BE2C (cell line): ENCODE measurements around the gene VMAC.
"Not testable (repeated sequence)": the region's sequence is repeated elsewhere in the genome, so short reads cannot be mapped to it uniquely, and the experiment has no call there.

Experiments used
- DNase-seq: peaks from one replicate; pipeline ENCODE4 v3.0.0-alpha.2; 2020
- H3K27me3 ChIP-seq: fragments of 250-450 bp; sonication (Bioruptor Pico); 2 replicates; pipeline ENCODE4 v1.5.1; 2020; ENCODE audit warnings: mild to moderate bottlenecking
- H3K36me3 ChIP-seq: fragments of 250-450 bp; sonication (Bioruptor Pico); 2 replicates; pipeline ENCODE4 v1.5.1; 2020; ENCODE audit warnings: mild to moderate bottlenecking
- H3K4me1 ChIP-seq: fragments of 250-450 bp; sonication (Bioruptor Pico); 2 replicates; pipeline ENCODE4 v1.5.1; 2020
- H3K4me3 ChIP-seq: 2 replicates; pipeline ENCODE4 v1.5.1; 2011; ENCODE audit warnings: low read depth, low read length
- H3K9me3 ChIP-seq: fragments of 250-450 bp; sonication (Bioruptor Pico); 2 replicates; pipeline ENCODE4 v1.5.1; 2020
- CTCF ChIP-seq: IDR thresholded peaks from 2 replicates; pipeline ENCODE4 v1.5.1; 2012; ENCODE audit warnings: mild to moderate bottlenecking, low read depth, low read length

VMAC gene

GRCh38 chr19:5877427-5877826 is 27.2 kb upstream of the VMAC start:
- H3K36me3 ChIP-seq, result no peaks in the 10 kb centered on the region
- DNase-seq, result no peak
- H3K9me3 ChIP-seq, result no peaks in the 10 kb centered on the region
- no peak overlapping the region for H3K4me3 ChIP-seq
- no peaks in the 10 kb centered on the region; the same call in 1 of the 2 replicates for H3K27me3 ChIP-seq
- no peak for TF ChIP-seq CTCF
- H3K4me1 ChIP-seq, result no peaks in the 10 kb centered on the region

GRCh38 chr19:5877882-5878281 is 26.8 kb upstream of the VMAC start:
- Histone ChIP-seq H3K27me3 (no peaks in the 10 kb centered on the region; the same call in 1 of the 2 replicates), H3K36me3 (no peaks in the 10 kb centered on the region), H3K4me1 (no peaks in the 10 kb centered on the region), H3K9me3 (no peaks in the 10 kb centered on the region), H3K4me3 (no peak overlapping the region)
- no peak for DNase-seq
- no peak for TF ChIP-seq CTCF

DNA sequence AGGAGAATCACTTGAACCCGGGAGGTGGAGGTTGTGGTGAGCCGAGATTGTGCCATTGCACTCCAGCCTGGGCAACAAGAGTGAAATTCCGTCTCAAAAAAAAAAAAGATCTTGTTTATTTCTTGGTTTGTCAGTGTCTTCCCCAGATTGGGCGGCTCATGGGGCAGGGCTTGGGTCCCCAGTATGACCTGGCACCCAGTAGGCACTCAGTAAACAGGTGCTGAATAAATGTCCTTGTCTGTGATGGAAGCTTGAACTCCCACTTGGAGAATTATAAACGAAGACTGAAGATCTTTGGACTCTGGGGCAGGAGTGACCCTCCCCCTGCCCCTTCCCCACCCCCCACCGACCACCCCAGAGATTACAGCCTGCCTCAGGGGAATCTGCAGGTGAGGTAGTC is 24.5 kb upstream of the VMAC start:
- H3K36me3 ChIP-seq, result no peaks in the 10 kb centered on the region
- H3K9me3 ChIP-seq, result no peaks in the 10 kb centered on the region
- H3K4me3 ChIP-seq, result no peak overlapping the region
- no peak for TF ChIP-seq CTCF
- H3K4me1 ChIP-seq, result no peaks in the 10 kb centered on the region
- DNase-seq, result no peak
- H3K27me3 ChIP-seq, result no peaks in the 10 kb centered on the region; the same call in 1 of the 2 replicates

DNA sequence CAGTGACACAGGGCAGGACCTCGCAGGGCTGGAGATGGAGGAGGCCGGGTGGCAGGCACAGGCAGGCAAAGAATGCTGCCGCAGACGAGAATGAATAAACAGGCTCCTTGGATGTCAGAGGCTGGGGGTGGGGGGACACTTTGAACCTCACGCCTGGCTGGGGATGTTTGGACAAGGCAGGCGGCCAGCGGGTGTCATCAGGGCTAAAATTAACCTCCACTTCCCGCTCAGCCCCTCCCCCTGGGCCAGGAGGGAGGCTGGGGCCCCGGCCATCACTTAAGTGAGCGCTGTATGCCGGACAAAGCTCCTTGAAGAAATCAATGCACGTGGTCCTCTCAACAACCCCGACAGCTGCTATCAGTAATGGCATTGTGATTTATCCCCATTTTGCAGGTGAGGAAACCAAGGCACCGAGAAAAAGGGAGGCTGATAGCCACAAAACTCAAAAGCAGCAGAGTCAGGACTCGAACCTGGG is 24.0 kb upstream of the VMAC start:
- Histone ChIP-seq H3K27me3 (no peaks in the 10 kb centered on the region; the same call in 1 of the 2 replicates), H3K36me3 (no peaks in the 10 kb centered on the region), H3K4me3 (no peak overlapping the region), H3K9me3 (no peaks in the 10 kb centered on the region), H3K4me1 (no peaks in the 10 kb centered on the region)
- no peak for DNase-seq
- TF ChIP-seq CTCF, result no peak

GRCh38 chr19:5881543-5882299 is 23.0 kb upstream of the VMAC start:
- Histone ChIP-seq H3K4me3 (no peak overlapping the region), H3K36me3 (no peaks in the 10 kb centered on the region), H3K4me1 (no peaks in the 10 kb centered on the region), H3K27me3 (no peaks in the 10 kb centered on the region; the same call in 1 of the 2 replicates), H3K9me3 (no peaks in the 10 kb centered on the region)
- no peak for TF ChIP-seq CTCF
- DNase-seq, result no peak

- Histone ChIP-seq H3K9me3 (no peaks in the 10 kb centered on the region), H3K36me3 (no peaks in the 10 kb centered on the region), H3K4me3 (no peak overlapping the region), H3K4me1 (no peaks in the 10 kb centered on the region), H3K27me3 (no peaks in the 10 kb centered on the region; the same call in 1 of the 2 replicates)
- TF ChIP-seq CTCF, result no peak
- DNase-seq, result no peak
Observed at GRCh38 chr19:5882421-5882968, 22.2 kb upstream of the VMAC start.

DNA sequence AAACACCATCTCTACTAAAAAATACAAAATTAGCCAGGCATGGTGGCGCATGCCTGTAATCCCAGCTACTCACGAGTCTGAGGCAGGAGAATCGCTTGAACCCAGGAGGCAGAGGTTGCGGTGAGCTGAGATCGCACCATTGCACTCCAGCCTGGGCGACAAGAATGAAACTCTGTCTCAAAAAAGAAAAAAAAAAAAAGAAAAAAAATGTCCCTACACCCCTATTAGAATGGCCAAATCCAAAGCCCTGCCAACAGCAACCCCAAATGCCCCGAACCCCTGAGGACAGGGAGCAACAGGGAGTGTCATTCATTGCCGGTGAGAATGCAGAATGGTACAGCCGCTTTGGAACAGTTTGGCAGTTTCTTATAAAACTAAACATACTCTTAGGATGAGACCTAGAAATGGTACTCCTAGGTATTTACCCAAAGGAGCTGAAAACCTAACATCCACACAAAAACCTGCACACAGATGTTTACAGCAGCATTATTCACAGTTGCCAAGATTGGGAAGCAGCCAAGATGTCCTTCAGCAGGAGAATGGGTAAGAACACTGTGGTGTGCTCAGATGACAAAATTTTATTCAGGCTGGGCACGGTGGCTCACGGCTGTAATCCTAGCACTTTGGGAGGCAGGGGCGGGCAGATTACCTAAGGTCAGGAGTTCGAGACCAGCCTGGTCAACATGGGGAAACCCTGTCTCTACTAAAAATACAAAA is 21.4 kb upstream of the VMAC start:
- DNase-seq, H3K36me3 ChIP-seq, H3K4me1 ChIP-seq, H3K9me3 ChIP-seq, H3K4me3 ChIP-seq, H3K27me3 ChIP-seq: not testable (repeated sequence)

- not testable (repeated sequence) for H3K4me3 ChIP-seq, H3K4me1 ChIP-seq, H3K27me3 ChIP-seq, H3K9me3 ChIP-seq, H3K36me3 ChIP-seq, DNase-seq
Observed at GRCh38 chr19:5884065-5884811, 20.4 kb upstream of the VMAC start.
